Mammary epithelial cell (primary cell): ENCODE measurements around the gene TAF4.

ENCODE experiments used
- EZH2 ChIP-seq: IDR thresholded peaks from 2 replicates; pipeline ENCODE4 v1.6.1; 2012; ENCODE audit warnings: low read length, inconsistent platforms, borderline replicate concordance
- TF ChIP-seq, protein P1 (sequence below), 2 donors: IDR thresholded peaks in 1 of 2; conservative IDR thresholded peaks in 1 of 2; 2 replicates each; pipeline ENCODE4 v1.5.1; 2011 to 2012; ENCODE audit warnings: inconsistent platforms in 2 of 2, low read length in 2 of 2, mild to moderate bottlenecking in 2 of 2, control low read depth in 1 of 2, low read depth in 1 of 2; ENCODE audit not compliant: insufficient read depth in 1 of 2; ENCODE audit errors: extremely low read depth in 1 of 2

DNA sequence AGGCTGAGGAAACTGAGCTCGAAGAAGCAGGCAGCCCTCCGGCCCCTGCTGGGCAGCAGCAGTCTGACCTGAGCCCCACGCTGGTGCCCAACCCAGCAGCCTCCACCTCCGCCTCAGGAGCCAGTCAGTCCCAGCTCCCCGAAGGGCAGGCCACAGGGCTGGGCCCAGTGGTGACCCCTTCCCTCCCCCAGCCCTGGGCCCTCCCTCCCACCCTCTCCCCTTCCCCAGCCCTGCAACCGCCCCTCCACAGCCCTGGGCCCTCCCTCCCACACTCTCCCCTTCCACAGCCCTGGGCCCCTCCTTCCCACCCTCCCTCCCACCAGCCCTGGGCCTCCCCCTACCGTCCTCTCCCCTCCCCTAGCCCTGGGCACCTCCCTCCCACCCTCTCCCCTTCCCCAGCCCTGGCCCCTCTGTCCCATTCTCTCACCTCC lies 115.0 kb downstream of the TAF4 start:
- TF ChIP-seq, protein P1, sequence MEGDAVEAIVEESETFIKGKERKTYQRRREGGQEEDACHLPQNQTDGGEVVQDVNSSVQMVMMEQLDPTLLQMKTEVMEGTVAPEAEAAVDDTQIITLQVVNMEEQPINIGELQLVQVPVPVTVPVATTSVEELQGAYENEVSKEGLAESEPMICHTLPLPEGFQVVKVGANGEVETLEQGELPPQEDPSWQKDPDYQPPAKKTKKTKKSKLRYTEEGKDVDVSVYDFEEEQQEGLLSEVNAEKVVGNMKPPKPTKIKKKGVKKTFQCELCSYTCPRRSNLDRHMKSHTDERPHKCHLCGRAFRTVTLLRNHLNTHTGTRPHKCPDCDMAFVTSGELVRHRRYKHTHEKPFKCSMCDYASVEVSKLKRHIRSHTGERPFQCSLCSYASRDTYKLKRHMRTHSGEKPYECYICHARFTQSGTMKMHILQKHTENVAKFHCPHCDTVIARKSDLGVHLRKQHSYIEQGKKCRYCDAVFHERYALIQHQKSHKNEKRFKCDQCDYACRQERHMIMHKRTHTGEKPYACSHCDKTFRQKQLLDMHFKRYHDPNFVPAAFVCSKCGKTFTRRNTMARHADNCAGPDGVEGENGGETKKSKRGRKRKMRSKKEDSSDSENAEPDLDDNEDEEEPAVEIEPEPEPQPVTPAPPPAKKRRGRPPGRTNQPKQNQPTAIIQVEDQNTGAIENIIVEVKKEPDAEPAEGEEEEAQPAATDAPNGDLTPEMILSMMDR (conservative IDR thresholded peaks at IDR 0.05 in 1 of 2, IDR thresholded peaks at IDR 0.05 in 1 of 2; ENCODE audit: extremely low read depth in 1 of 2, insufficient read depth in 1 of 2, low read depth in 1 of 2, low read length in 2 of 2), result no peak
- TF ChIP-seq EZH2, result no peak
